Lower leg skin (tissue), 4 donors: ENCODE results near the gene NFASC. TPM values are rescaled to one million over a fixed set of nuclear protein-coding genes. Genes with fewer than 3 reads are reported as not detected.

Experiments
- DNase-seq, 2 donors: peaks; one replicate each; pipeline ENCODE4 v3.0.0-alpha.2; 2019; ENCODE audit warnings: low spot score in 2 of 2
- H3K4me3 ChIP-seq: fragments of 200-600 bp; sonication (generic); 2 replicates; pipeline ENCODE4 v1.5.1; 2017; ENCODE audit warnings: mild to moderate bottlenecking, low read depth; ENCODE audit not compliant: poor library complexity, severe bottlenecking
- POLR2A ChIP-seq, 2 donors: fragments of 450-650 bp; IDR thresholded peaks; one replicate each; pipeline ENCODE4 v1.6.1; 2016 to 2017; ENCODE audit warnings: antibody characterized with exemption in 2 of 2, mild to moderate bottlenecking in 1 of 2, moderate library complexity in 1 of 2
- WGBS, 2 donors: methylation state at CpG; one replicate each; pipeline ENCODE4 v1.1.5; 2018; 5-methylcytosine and 5-hydroxymethylcytosine counted together
- intact Hi-C: fragments of 100-400 bp; cut with DNase I; formaldehyde crosslinking; loops from one replicate; pipeline ENCODE4 v1.15.0; 2023; ENCODE audit warnings: low total_unique reads
- total RNA-seq, 4 donors: library from RNA; depleted of rRNA; stranded (reverse); fragments of >200 nt; gene quantifications; one replicate each; pipeline ENCODE4 v1.1.0, GENCODE V29; 2016
- TF ChIP-seq, protein P1 (sequence below), 3 donors: fragments of 450-650 bp; IDR thresholded peaks; one replicate each; pipeline ENCODE4 v1.5.1; 2016; ENCODE audit warnings: antibody characterized with exemption in 3 of 3, mild to moderate bottlenecking in 3 of 3, moderate library complexity in 2 of 3

NFASC gene
- total RNA-seq, 4 donors from 2014 or later, result 10.2 to 17.2 (median 14.2) TPM

- 94 to 97% methylated on average over 3 of the region's 3 CpGs for WGBS, 2 donors
- intact Hi-C loops, result loop anchor here (5.0 kb wide), 1 partner anchor 76 kb away; no protein-coding TSS in a partner anchor
- no peak for DNase-seq
- TF ChIP-seq POLR2A (IDR thresholded peaks at IDR 0.05), result no peak
- TF ChIP-seq, protein P1, sequence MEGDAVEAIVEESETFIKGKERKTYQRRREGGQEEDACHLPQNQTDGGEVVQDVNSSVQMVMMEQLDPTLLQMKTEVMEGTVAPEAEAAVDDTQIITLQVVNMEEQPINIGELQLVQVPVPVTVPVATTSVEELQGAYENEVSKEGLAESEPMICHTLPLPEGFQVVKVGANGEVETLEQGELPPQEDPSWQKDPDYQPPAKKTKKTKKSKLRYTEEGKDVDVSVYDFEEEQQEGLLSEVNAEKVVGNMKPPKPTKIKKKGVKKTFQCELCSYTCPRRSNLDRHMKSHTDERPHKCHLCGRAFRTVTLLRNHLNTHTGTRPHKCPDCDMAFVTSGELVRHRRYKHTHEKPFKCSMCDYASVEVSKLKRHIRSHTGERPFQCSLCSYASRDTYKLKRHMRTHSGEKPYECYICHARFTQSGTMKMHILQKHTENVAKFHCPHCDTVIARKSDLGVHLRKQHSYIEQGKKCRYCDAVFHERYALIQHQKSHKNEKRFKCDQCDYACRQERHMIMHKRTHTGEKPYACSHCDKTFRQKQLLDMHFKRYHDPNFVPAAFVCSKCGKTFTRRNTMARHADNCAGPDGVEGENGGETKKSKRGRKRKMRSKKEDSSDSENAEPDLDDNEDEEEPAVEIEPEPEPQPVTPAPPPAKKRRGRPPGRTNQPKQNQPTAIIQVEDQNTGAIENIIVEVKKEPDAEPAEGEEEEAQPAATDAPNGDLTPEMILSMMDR (IDR thresholded peaks at IDR 0.05), result no peak
- no peak overlapping the region for H3K4me3 ChIP-seq
These were observed 192.2 kb downstream of the NFASC start for GRCh38 chr1:205062895-205063294.

- WGBS, 2 donors, result 73 to 87% methylated on average over 11 of the region's 11 CpGs
- intact Hi-C loops, result loop anchor here (5.0 kb wide), 1 partner anchor 77 kb away; no protein-coding TSS in a partner anchor
- no peak overlapping the region for H3K4me3 ChIP-seq
- DNase-seq, result no peak
- TF ChIP-seq, protein P1 (IDR thresholded peaks at IDR 0.05), result no peak
- TF ChIP-seq POLR2A (IDR thresholded peaks at IDR 0.05), result no peak
These were observed 193.6 kb downstream of the NFASC start for GRCh38 chr1:205064301-205064700.

GRCh38 chr1:205064741-205065316 is 194.2 kb downstream of the NFASC start:
- DNase-seq, result peak in 1 of 2 donors; percentile 67
- TF ChIP-seq, protein P1 (IDR thresholded peaks at IDR 0.05), result no peak
- TF ChIP-seq POLR2A (IDR thresholded peaks at IDR 0.05), result no peak
- no peak overlapping the region for H3K4me3 ChIP-seq
- 88 to 93% methylated on average over 7 to 9 of the region's 9 CpGs for WGBS, 2 donors
- intact Hi-C loops, result loop anchor here (5.0 kb wide), 1 partner anchor 78 kb away; no protein-coding TSS in a partner anchor

GRCh38 chr1:205065666-205066065 is 195.0 kb downstream of the NFASC start:
- 89 to 96% methylated on average over 8 to 14 of the region's 14 CpGs for WGBS, 2 donors
- peak in 1 of 2 donors; percentile 31 for DNase-seq
- intact Hi-C loops, result no loop called here
- no peak overlapping the region for H3K4me3 ChIP-seq
- TF ChIP-seq POLR2A (IDR thresholded peaks at IDR 0.05), result no peak
- TF ChIP-seq, protein P1 (IDR thresholded peaks at IDR 0.05), result no peak

- intact Hi-C loops, result no loop called here
- DNase-seq, result peak in 1 of 2 donors; percentile 72
- 67 to 72% methylated on average over 13 of the region's 13 CpGs for WGBS, 2 donors
- H3K4me3 ChIP-seq, result no peak overlapping the region
- TF ChIP-seq, protein P1 (IDR thresholded peaks at IDR 0.05), result no peak
- TF ChIP-seq POLR2A (IDR thresholded peaks at IDR 0.05), result no peak
These were observed 195.6 kb downstream of the NFASC start for GRCh38 chr1:205066141-205066818.
